Measurements from ENCODE around the gene MAP2K3. TPM values are rescaled to one million over a fixed set of nuclear protein-coding genes. Genes with fewer than 3 reads are reported as not detected.

The MAP2K3 gene
- polyA plus RNA-seq, 4 donors = 20.2 to 26.7 (median 22.0) TPM

DNA sequence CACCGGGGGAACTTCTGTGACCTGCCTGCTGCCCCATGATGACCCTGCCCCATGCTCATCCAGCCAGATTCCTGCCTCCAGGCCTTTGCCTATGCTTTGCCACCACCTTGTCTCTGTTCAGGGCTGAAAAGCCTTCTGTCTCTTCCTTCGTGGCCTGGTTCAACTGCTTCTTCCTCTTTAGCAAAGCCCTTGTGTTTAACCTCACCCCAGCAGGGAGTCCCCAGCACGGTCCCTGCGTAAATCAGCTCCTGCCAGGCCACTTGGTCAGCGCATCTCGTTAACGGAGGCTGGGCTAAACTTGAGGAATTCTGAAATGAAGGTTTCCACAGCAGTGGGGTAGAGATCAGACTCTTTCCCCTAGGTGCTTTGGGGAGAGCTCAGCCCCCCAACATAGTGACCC, 75.5 kb downstream of the MAP2K3 start:
- DNase-seq (ENCODE audit: low read depth in 4 of 4, low spot score in 3 of 4) = no peak

DNA sequence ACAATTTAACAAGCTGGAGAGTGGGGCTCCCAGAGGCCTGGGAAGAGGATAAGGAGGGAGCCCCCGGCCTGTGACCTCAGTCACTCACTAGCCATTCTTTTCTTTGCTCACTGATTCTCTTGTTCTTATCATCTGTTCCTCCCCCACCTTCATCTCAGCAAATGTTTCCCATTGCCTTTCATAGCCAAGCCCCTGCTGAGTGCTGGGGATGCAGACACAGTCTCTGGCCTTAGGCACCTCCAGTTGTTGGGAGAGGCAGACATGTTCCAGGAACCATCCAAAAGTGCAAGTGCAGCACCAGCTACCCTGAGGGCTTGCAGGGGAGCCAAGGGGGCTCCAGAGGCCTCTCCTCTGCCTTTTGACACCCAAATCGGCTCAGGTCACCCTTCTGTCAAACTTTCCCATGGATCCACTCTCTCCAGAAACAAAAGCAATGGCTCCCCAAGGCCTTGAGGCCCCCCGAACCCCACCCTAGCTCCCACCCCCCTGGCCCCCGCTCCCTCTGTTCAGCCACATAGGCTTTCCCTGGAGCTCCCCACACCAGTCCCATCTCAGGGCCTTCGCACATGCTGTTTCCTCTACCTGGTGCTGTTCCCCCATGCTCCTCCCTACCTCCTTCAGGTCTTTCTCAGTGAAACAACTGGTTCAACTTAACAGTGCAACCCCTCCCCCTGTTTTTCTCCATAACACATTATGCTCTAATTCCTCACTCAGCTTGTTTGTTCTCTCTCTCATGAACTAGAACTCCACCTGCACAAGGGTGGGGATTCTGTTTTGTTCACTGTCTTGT, 76.7 kb downstream of the MAP2K3 start:
- no peak for DNase-seq (ENCODE audit: low read depth in 4 of 4, low spot score in 3 of 4)

DNA sequence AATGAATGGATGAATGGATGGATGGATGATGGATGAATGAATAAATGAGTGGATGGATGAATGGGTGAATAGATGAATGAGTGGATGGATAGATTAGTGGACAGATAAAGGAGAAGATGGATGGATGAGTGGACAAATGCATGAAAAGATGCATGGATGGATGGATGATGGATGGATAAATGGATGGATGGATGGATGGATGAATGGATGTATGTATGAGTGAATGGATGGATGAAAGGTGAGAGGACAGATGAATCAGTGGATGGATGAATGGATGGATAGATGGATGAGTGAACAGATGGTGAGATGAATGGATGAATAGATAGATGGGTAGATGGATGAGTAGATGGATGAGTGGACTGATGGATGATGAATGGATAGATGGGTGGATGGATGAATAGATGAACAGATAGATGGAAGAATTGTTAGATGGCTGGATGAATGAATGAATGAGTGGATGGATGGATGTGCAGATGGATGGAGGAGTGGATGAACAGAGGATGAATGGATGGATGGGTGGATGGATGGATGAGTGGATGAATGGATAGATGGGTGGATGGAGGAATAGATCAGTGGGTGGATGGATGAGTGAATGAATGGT, 77.9 kb downstream of the MAP2K3 start:
- no peak for DNase-seq (ENCODE audit: low read depth in 4 of 4, low spot score in 3 of 4)

DNA sequence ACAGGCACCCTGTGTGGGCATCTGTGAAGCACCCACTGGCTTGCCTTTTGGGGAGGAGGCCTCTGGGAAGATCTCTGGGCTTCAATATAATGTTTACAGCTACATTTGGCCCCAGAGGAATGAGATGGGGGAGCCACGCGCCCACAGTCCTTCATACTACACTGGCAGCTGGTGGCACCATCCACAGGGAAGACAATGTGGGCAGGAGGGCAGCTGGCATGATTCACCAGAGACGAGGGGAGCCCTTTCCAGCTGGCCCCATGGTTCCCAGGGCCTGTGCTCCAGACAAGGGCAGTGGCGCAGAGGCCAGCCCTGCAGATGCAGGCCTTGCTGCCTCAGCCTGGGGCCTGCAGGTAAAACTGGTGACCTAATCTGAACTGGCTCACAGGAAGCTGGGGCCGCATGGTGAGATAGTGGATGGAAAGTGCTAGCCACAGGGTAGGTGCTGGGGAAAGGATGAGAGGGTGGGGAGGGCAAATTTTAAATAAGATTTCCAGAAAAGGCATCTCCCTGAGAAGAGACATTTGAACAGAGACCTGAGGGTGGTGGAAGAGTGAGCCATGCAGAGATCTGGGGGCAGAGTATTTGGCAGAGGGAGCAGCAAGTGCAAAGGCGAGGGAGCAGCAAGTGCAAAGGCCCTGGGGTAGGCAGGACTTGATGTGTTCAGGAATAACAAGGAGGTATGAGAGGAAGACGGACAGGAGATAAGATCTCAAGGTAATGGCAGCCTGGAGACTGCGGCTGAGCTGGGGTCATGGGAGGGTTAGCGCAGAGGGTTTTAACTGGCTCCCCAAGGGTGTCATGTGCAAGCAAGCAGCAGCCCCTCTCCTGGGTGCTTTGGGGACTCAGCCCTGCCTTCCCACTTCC, 79.5 kb downstream of the MAP2K3 start:
- no peak for DNase-seq (ENCODE audit: low read depth in 4 of 4, low spot score in 3 of 4)

Other genes starting within 250 kb of the MAP2K3 start
- 100 to 1,000 TPM; 195 to 232 (median 227) TPM for gene USP22, start 241.7 kb upstream of the MAP2K3 start, polyA plus RNA-seq (ENCODE audit: insufficient read length in 4 of 4)
- 10 to 100 TPM; 36.7 to 38.1 (median 37.1) TPM for gene DHRS7B, start 157.7 kb upstream of the MAP2K3 start, polyA plus RNA-seq (ENCODE audit: insufficient read length in 4 of 4)
- 10 to 100 TPM; 22.8 to 26.7 (median 25.7) TPM for gene TMEM11, start 70.5 kb upstream of the MAP2K3 start, polyA plus RNA-seq (ENCODE audit: insufficient read length in 4 of 4)
- 10 to 100 TPM; 12.4 to 15.2 (median 13.5) TPM for gene NATD1, start 31.3 kb upstream of the MAP2K3 start, polyA plus RNA-seq (ENCODE audit: insufficient read length in 4 of 4)
- 1 to 10 TPM; 5.7 to 6.7 (median 6.5) TPM for gene KCNJ12, start 91.6 kb downstream of the MAP2K3 start, polyA plus RNA-seq (ENCODE audit: insufficient read length in 4 of 4)

All from right renal pelvis (tissue), 4 donors.